ENCODE measurements around the gene STK31. TPM values are rescaled to one million over a fixed set of nuclear protein-coding genes. Genes with fewer than 3 reads are reported as not detected.
"Not testable (repeated sequence)": the region's sequence is repeated elsewhere in the genome, so short reads cannot be mapped to it uniquely, and the experiment has no call there.

The STK31 gene
- total and polyA plus RNA-seq, 2 donors (not counting 3 experiments of a cell fraction or from before 2014, with no cell fraction given), result 0.44 TPM; not detected in 1

GRCh38 chr7:23873306-23873705 is 163.3 kb downstream of the STK31 start:
- POLR2A ChIA-PET, result interaction anchor here (0.6 kb wide), 1 partner anchor 14 kb away, joined by 3 read pairs; no protein-coding TSS in a partner anchor
- H3K4me3 ChIP-seq (replicated peaks in 1 of 3; ENCODE audit: insufficient read depth in 1 of 3, low read depth in 1 of 3, low read length in 3 of 3), result no peak overlapping the region
- no peaks in the 10 kb centered on the region for H3K9me3 ChIP-seq (replicated peaks; ENCODE audit: control insufficient read depth, insufficient read depth, low read length)
- H3K4me1 ChIP-seq (ENCODE audit: control insufficient read depth, extremely low read depth, insufficient read depth, low read length), result no peaks in the 10 kb centered on the region
- H3K79me2 ChIP-seq (ENCODE audit: control insufficient read depth, insufficient read depth, low read length), result no peaks in the 10 kb centered on the region
- intact Hi-C loops (cut with micrococcal nuclease), result no loop called here
- no peaks in the 10 kb centered on the region for H3K27me3 ChIP-seq (ENCODE audit: control insufficient read depth in 2 of 2, insufficient read depth in 2 of 2, low read length in 2 of 2)
- no peaks in the 10 kb centered on the region for H3K36me3 ChIP-seq (ENCODE audit: control insufficient read depth in 2 of 2, extremely low read depth in 1 of 2, insufficient read depth in 2 of 2, low read length in 2 of 2)
- CTCF ChIA-PET, result no interaction called here
- no peak overlapping the region for H3K27ac ChIP-seq (ENCODE audit: insufficient read depth, low read depth, low read length)
- BruUV-seq (replicated peaks), result no TSS peak
- H3K4me2 ChIP-seq (ENCODE audit: insufficient read depth, low read length), result no peak overlapping the region
- no peaks in the 10 kb centered on the region for H4K20me1 ChIP-seq (replicated peaks; ENCODE audit: control insufficient read depth, extremely low read depth, insufficient read depth, low read length)
- no peak overlapping the region for H2AFZ ChIP-seq (ENCODE audit: low read depth, low read length)
- H3K9ac ChIP-seq (replicated peaks; ENCODE audit: extremely low read depth, insufficient read depth, low read length), result no peak overlapping the region
- TF ChIP-seq CTCF (IDR thresholded peaks at IDR 0.05; ENCODE audit: extremely low read depth in 1 of 2, insufficient read depth in 1 of 2, low read depth in 1 of 2, low read length in 2 of 2) (no peak), JUN (IDR thresholded peaks at IDR 0.05; ENCODE audit: borderline replicate concordance, insufficient read depth, insufficient read length, low read depth) (no peak), POLR2AphosphoS5 (IDR thresholded peaks at IDR 0.05; ENCODE audit: insufficient read depth, low read depth, low read length) (no peak), FOS (IDR thresholded peaks at IDR 0.05; ENCODE audit: borderline replicate concordance, insufficient read depth, low read length) (no peak), POLR2A (IDR thresholded peaks at IDR 0.05; ENCODE audit: low read depth, low read length) (no peak), EZH2 (IDR thresholded peaks at IDR 0.05; ENCODE audit: borderline replicate concordance, low read depth, low read length, severe bottlenecking) (no peak), MYC (IDR thresholded peaks at IDR 0.05; ENCODE audit: low read depth, low read length) (no peak), GATA2 (IDR thresholded peaks at IDR 0.05; ENCODE audit: insufficient read depth, insufficient read length, low read depth, low read length) (no peak), MAX (IDR thresholded peaks at IDR 0.05; ENCODE audit: insufficient read depth, insufficient read length) (no peak)
- no peaks in the 10 kb centered on the region for H3K9me1 ChIP-seq (replicated peaks; ENCODE audit: control insufficient read depth, extremely low read depth, insufficient read depth, low read length)
- dilution Hi-C loops (cut with MboI; ENCODE audit: extremely low pct_ligation_motif_present, low sequenced_read_pairs), result no loop called here
- no peak for FAIRE-seq
- no peak for DNase-seq (ENCODE audit: low read depth, low spot score)

- H3K79me2 ChIP-seq (ENCODE audit: control insufficient read depth, insufficient read depth, low read length); FAIRE-seq; DNase-seq (ENCODE audit: low read depth, low spot score); H3K4me2 ChIP-seq (ENCODE audit: insufficient read depth, low read length); H3K9ac ChIP-seq (replicated peaks; ENCODE audit: extremely low read depth, insufficient read depth, low read length); H3K27me3 ChIP-seq (ENCODE audit: control insufficient read depth in 2 of 2, insufficient read depth in 2 of 2, low read length in 2 of 2); H3K9me1 ChIP-seq (replicated peaks; ENCODE audit: control insufficient read depth, extremely low read depth, insufficient read depth, low read length); H3K9me3 ChIP-seq (replicated peaks; ENCODE audit: control insufficient read depth, insufficient read depth, low read length); H3K4me1 ChIP-seq (ENCODE audit: control insufficient read depth, extremely low read depth, insufficient read depth, low read length); POLR2A ChIA-PET; H3K27ac ChIP-seq (ENCODE audit: insufficient read depth, low read depth, low read length); H3K4me3 ChIP-seq (replicated peaks in 1 of 3; ENCODE audit: insufficient read depth in 1 of 3, low read depth in 1 of 3, low read length in 3 of 3); BruUV-seq (replicated peaks); intact Hi-C loops (cut with micrococcal nuclease); dilution Hi-C loops (cut with MboI; ENCODE audit: extremely low pct_ligation_motif_present, low sequenced_read_pairs); H2AFZ ChIP-seq (ENCODE audit: low read depth, low read length); H4K20me1 ChIP-seq (replicated peaks; ENCODE audit: control insufficient read depth, extremely low read depth, insufficient read depth, low read length); H3K36me3 ChIP-seq (ENCODE audit: control insufficient read depth in 2 of 2, extremely low read depth in 1 of 2, insufficient read depth in 2 of 2, low read length in 2 of 2); CTCF ChIA-PET: not testable (repeated sequence)
These were observed 166.5 kb downstream of the STK31 start for GRCh38 chr7:23876526-23876925.
